ENCODE measurements around the gene NRL. TPM values are rescaled to one million over a fixed set of nuclear protein-coding genes. Genes with fewer than 3 reads are reported as not detected.
A peak's percentile ranks its signal among the peaks of the same experiment; 100 is the strongest.

Gene NRL
- total RNA-seq, 2 experiments from 2014 or later: 4.6 to 7.5 TPM

- peaks cover 16% of the 10 kb centered on the region for H3K4me1 ChIP-seq (ENCODE audit: insufficient read depth, low read length, poor library complexity, severe bottlenecking)
- H3K27ac ChIP-seq (ENCODE audit: low read depth, low read length, poor library complexity, severe bottlenecking): no peak overlapping the region
- H2AFZ ChIP-seq (ENCODE audit: low read length): peak overlapping the region; percentile 7; the same call in 1 of the 2 replicates
- H3K79me2 ChIP-seq (ENCODE audit: insufficient read depth, low read depth, low read length): no peaks in the 10 kb centered on the region
- ChIA-PET CTCF (ENCODE audit: unreplicated experiment) (interaction anchor here (0.5 to 0.6 kb wide), 2 partner anchors 7 to 144 kb away, joined by 3 read pairs; no protein-coding TSS in a partner anchor), POLR2A (interaction anchor here (0.7 kb wide), 1 partner anchor 1623 kb away, joined by 4 read pairs; no protein-coding TSS in a partner anchor)
- no peak overlapping the region for H3K4me2 ChIP-seq (ENCODE audit: low read length)
- DNase-seq (ENCODE audit: low spot score): no peak
- no peak for TF ChIP-seq EZH2phosphoT487 (IDR thresholded peaks at IDR 0.05; ENCODE audit: borderline replicate concordance, low read depth, low read length)
- TF ChIP-seq, protein P1, sequence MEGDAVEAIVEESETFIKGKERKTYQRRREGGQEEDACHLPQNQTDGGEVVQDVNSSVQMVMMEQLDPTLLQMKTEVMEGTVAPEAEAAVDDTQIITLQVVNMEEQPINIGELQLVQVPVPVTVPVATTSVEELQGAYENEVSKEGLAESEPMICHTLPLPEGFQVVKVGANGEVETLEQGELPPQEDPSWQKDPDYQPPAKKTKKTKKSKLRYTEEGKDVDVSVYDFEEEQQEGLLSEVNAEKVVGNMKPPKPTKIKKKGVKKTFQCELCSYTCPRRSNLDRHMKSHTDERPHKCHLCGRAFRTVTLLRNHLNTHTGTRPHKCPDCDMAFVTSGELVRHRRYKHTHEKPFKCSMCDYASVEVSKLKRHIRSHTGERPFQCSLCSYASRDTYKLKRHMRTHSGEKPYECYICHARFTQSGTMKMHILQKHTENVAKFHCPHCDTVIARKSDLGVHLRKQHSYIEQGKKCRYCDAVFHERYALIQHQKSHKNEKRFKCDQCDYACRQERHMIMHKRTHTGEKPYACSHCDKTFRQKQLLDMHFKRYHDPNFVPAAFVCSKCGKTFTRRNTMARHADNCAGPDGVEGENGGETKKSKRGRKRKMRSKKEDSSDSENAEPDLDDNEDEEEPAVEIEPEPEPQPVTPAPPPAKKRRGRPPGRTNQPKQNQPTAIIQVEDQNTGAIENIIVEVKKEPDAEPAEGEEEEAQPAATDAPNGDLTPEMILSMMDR (conservative IDR thresholded peaks at IDR 0.05; ENCODE audit: low read length): no peak
- intact Hi-C loops (cut with micrococcal nuclease; ENCODE audit: unreplicated experiment): no loop called here
- H3K36me3 ChIP-seq (ENCODE audit: insufficient read depth, low read length): no peaks in the 10 kb centered on the region
- no TSS peak for BruUV-seq (replicated peaks)
- H3K4me3 ChIP-seq (ENCODE audit: low read depth, low read length, poor library complexity, severe bottlenecking): no peak overlapping the region
- H4K20me1 ChIP-seq (ENCODE audit: insufficient read depth, low read length): no peaks in the 10 kb centered on the region
- no peaks in the 10 kb centered on the region for H3K9me2 ChIP-seq (ENCODE audit: insufficient read depth, low read length)
- H3K9me3 ChIP-seq (ENCODE audit: low read length): no peaks in the 10 kb centered on the region
Observed at GRCh38 chr14:24074625-24075484, 39.9 kb downstream of the NRL start.

DNA sequence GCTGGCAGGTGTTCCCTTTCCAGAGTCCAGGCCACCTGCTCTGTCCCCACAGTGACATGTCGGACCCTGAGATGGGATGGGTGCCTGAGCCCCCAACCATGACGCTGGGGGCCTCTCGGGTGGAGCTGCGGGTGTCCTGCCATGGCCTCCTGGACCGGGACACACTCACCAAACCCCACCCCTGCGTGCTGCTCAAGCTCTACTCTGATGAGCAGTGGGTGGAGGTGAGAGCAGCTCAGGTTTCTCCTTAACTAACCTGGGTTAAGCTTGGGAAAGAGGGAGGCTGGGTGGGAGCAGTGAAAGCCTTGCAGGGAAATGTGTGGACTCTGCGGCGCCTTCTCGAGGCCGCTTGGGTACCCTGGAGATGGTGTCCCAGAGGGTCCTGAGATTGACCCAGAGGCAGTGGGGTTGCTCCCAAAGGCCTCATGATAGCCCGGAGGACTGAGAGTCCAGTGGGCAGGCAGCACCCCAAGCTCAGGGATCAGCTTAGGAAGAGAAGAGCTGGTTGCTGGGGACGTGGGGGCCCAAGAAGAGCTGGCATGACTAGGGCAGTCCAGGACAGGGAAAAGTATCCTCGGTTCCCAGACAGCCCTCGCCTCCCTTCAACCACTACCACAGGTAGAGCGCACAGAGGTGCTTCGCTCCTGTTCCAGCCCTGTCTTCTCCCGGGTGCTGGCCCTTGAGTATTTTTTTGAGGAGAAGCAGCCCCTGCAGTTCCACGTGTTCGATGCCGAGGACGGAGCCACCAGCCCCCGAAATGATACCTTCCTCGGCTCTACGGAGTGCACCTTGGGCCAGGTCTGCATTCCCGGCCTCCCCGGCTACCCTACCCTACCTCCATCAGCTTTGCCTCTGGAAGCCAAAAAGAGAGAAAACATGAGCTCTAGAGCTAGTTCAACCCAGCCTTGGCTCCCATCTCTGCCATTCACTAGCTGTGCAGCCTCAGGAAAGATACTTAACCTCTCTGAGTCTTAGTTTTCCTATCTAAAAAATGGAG is 41.6 kb downstream of the NRL start:
- no TSS peak for BruUV-seq (replicated peaks)
- CTCF ChIA-PET (ENCODE audit: unreplicated experiment): no interaction called here
- intact Hi-C loops (cut with micrococcal nuclease; ENCODE audit: unreplicated experiment): no loop called here
- H3K79me2 ChIP-seq (ENCODE audit: insufficient read depth, low read depth, low read length): no peaks in the 10 kb centered on the region
- no peak for TF ChIP-seq EZH2phosphoT487 (IDR thresholded peaks at IDR 0.05; ENCODE audit: borderline replicate concordance, low read depth, low read length)
- TF ChIP-seq, protein P1 (conservative IDR thresholded peaks at IDR 0.05; ENCODE audit: low read length): no peak
- no peak overlapping the region for H3K27ac ChIP-seq (ENCODE audit: low read depth, low read length, poor library complexity, severe bottlenecking)
- H4K20me1 ChIP-seq (ENCODE audit: insufficient read depth, low read length): no peaks in the 10 kb centered on the region
- no peak overlapping the region for H3K4me3 ChIP-seq (ENCODE audit: low read depth, low read length, poor library complexity, severe bottlenecking)
- peaks cover 10% of the 10 kb centered on the region for H3K4me1 ChIP-seq (ENCODE audit: insufficient read depth, low read length, poor library complexity, severe bottlenecking)
- H3K36me3 ChIP-seq (ENCODE audit: insufficient read depth, low read length): no peaks in the 10 kb centered on the region
- H3K9me2 ChIP-seq (ENCODE audit: insufficient read depth, low read length): no peaks in the 10 kb centered on the region
- H2AFZ ChIP-seq (ENCODE audit: low read length): no peak overlapping the region
- no peak overlapping the region for H3K4me2 ChIP-seq (ENCODE audit: low read length)
- DNase-seq (ENCODE audit: low spot score): no peak
- POLR2A ChIA-PET: no interaction called here
- no peaks in the 10 kb centered on the region for H3K9me3 ChIP-seq (ENCODE audit: low read length)
